Mucosa of rectum (tissue), 2 donors: Measurements from ENCODE around the gene PYY.
"Not testable (repeated sequence)": the region's sequence is repeated elsewhere in the genome, so short reads cannot be mapped to it uniquely, and the experiment has no call there.

Experiments used
- H3K27ac ChIP-seq, 2 donors: one replicate each; pipeline ENCODE4 v1.7.0; 2013; ENCODE audit warnings: inconsistent platforms in 2 of 2, low read depth in 2 of 2, low read length in 2 of 2
- H3K27me3 ChIP-seq, 2 donors: one replicate each; pipeline ENCODE4 v1.7.0; 2013; ENCODE audit warnings: low read length in 2 of 2; ENCODE audit not compliant: control insufficient read depth in 2 of 2, insufficient read depth in 2 of 2
- H3K36me3 ChIP-seq, 2 donors: one replicate each; pipeline ENCODE4 v1.7.0; 2013; ENCODE audit warnings: low read length in 2 of 2; ENCODE audit not compliant: control insufficient read depth in 2 of 2, insufficient read depth in 2 of 2
- H3K4me1 ChIP-seq, 2 donors: one replicate each; pipeline ENCODE4 v1.7.0; 2013; ENCODE audit warnings: low read length in 2 of 2, mild to moderate bottlenecking in 1 of 2; ENCODE audit not compliant: control insufficient read depth in 2 of 2, insufficient read depth in 2 of 2
- H3K4me3 ChIP-seq, 2 donors: one replicate each; pipeline ENCODE4 v1.7.0; 2013; ENCODE audit warnings: low read length in 2 of 2
- H3K9ac ChIP-seq, 2 donors: one replicate each; pipeline ENCODE4 v1.7.0; 2013; ENCODE audit warnings: low read length in 2 of 2, low read depth in 1 of 2, mild to moderate bottlenecking in 1 of 2
- H3K9me3 ChIP-seq, 2 donors: one replicate each; pipeline ENCODE4 v1.7.0; 2013; ENCODE audit warnings: low read length in 2 of 2; ENCODE audit not compliant: control insufficient read depth in 2 of 2
- donor health status: healthy.
- donor health status: Normal muscosa, but diverticular disease.

Gene PYY

GRCh38 chr17:43979671-43980070, 25.9 kb upstream of the PYY start:
- H3K9ac ChIP-seq = no peak overlapping the region
- no peak overlapping the region for H3K27ac ChIP-seq
- no peaks in the 10 kb centered on the region for H3K9me3 ChIP-seq
- peaks cover 8 to 9% of the 10 kb centered on the region in 2 donors for H3K4me1 ChIP-seq
- no peak overlapping the region for H3K4me3 ChIP-seq
- peaks cover 31 to 36% of the 10 kb centered on the region in 2 donors for H3K27me3 ChIP-seq
- no peaks in the 10 kb centered on the region for H3K36me3 ChIP-seq

GRCh38 chr17:43979011-43979410, 25.3 kb upstream of the PYY start:
- Histone ChIP-seq H3K27me3 (peaks cover 35 to 37% of the 10 kb centered on the region in 2 donors), H3K27ac (no peak overlapping the region), H3K36me3 (no peaks in the 10 kb centered on the region), H3K9ac (no peak overlapping the region), H3K4me3 (no peak overlapping the region), H3K4me1 (peaks cover 7 to 8% of the 10 kb centered on the region in 2 donors), H3K9me3 (no peaks in the 10 kb centered on the region)

- Histone ChIP-seq H3K27me3 (peaks cover 29 to 36% of the 10 kb centered on the region in 2 donors), H3K27ac (no peak overlapping the region), H3K9me3 (no peaks in the 10 kb centered on the region), H3K4me3 (no peak overlapping the region), H3K4me1 (no peaks in the 10 kb centered on the region), H3K9ac (no peak overlapping the region), H3K36me3 (no peaks in the 10 kb centered on the region)
Observed at GRCh38 chr17:43978078-43978477, 24.3 kb upstream of the PYY start.

GRCh38 chr17:43976963-43977837, 23.5 kb upstream of the PYY start:
- no peak overlapping the region for H3K9ac ChIP-seq
- no peaks in the 10 kb centered on the region for H3K9me3 ChIP-seq
- H3K36me3 ChIP-seq = no peaks in the 10 kb centered on the region
- H3K4me3 ChIP-seq = no peak overlapping the region
- H3K27me3 ChIP-seq = peaks cover 24 to 28% of the 10 kb centered on the region in 2 donors
- no peaks in the 10 kb centered on the region for H3K4me1 ChIP-seq
- no peak overlapping the region for H3K27ac ChIP-seq

- H3K4me1 ChIP-seq = no peaks in the 10 kb centered on the region
- peaks cover 14 to 23% of the 10 kb centered on the region in 2 donors for H3K27me3 ChIP-seq
- H3K4me3 ChIP-seq = no peak overlapping the region
- no peak overlapping the region for H3K9ac ChIP-seq
- no peaks in the 10 kb centered on the region for H3K9me3 ChIP-seq
- H3K27ac ChIP-seq = no peak overlapping the region
- no peaks in the 10 kb centered on the region for H3K36me3 ChIP-seq
Observed at GRCh38 chr17:43975898-43976297, 22.2 kb upstream of the PYY start.

- Histone ChIP-seq H3K9me3 (no peaks in the 10 kb centered on the region), H3K27ac (no peak overlapping the region), H3K9ac (no peak overlapping the region), H3K36me3 (no peaks in the 10 kb centered on the region), H3K4me1 (no peaks in the 10 kb centered on the region), H3K4me3 (no peak overlapping the region), H3K27me3 (peaks cover 14 to 23% of the 10 kb centered on the region in 2 donors)
Observed at GRCh38 chr17:43974382-43975266, 20.9 kb upstream of the PYY start.

- H3K36me3 ChIP-seq, H3K4me3 ChIP-seq, H3K27ac ChIP-seq, H3K4me1 ChIP-seq, H3K9me3 ChIP-seq, H3K9ac ChIP-seq: not testable (repeated sequence)
- peaks cover 11 to 19% of the 10 kb centered on the region in 2 donors for H3K27me3 ChIP-seq
Observed at GRCh38 chr17:43972444-43973212, 18.9 kb upstream of the PYY start.

GRCh38 chr17:43971436-43971835, 17.7 kb upstream of the PYY start:
- not testable (repeated sequence) for H3K36me3 ChIP-seq, H3K9ac ChIP-seq, H3K4me1 ChIP-seq, H3K27ac ChIP-seq, H3K9me3 ChIP-seq, H3K4me3 ChIP-seq
- H3K27me3 ChIP-seq = peaks cover 9 to 16% of the 10 kb centered on the region in 2 donors

GRCh38 chr17:43970366-43970765, 16.6 kb upstream of the PYY start:
- Histone ChIP-seq H3K4me1 (no peaks in the 10 kb centered on the region), H3K27ac (no peak overlapping the region), H3K27me3 (peaks cover 9 to 16% of the 10 kb centered on the region in 2 donors), H3K36me3 (no peaks in the 10 kb centered on the region), H3K9ac (no peak overlapping the region), H3K9me3 (no peaks in the 10 kb centered on the region), H3K4me3 (no peak overlapping the region)
